Activated T-cell treated with anti-CD3 and anti-CD28 coated beads for 4 hours (primary cell): ENCODE measurements around the gene NCOA6.
"Not testable (repeated sequence)": the region's sequence is repeated elsewhere in the genome, so short reads cannot be mapped to it uniquely, and the experiment has no call there.

Experiments
- DNase-seq: peaks from one replicate; pipeline ENCODE4 v3.0.0-alpha.2; 2020

NCOA6 gene

DNA sequence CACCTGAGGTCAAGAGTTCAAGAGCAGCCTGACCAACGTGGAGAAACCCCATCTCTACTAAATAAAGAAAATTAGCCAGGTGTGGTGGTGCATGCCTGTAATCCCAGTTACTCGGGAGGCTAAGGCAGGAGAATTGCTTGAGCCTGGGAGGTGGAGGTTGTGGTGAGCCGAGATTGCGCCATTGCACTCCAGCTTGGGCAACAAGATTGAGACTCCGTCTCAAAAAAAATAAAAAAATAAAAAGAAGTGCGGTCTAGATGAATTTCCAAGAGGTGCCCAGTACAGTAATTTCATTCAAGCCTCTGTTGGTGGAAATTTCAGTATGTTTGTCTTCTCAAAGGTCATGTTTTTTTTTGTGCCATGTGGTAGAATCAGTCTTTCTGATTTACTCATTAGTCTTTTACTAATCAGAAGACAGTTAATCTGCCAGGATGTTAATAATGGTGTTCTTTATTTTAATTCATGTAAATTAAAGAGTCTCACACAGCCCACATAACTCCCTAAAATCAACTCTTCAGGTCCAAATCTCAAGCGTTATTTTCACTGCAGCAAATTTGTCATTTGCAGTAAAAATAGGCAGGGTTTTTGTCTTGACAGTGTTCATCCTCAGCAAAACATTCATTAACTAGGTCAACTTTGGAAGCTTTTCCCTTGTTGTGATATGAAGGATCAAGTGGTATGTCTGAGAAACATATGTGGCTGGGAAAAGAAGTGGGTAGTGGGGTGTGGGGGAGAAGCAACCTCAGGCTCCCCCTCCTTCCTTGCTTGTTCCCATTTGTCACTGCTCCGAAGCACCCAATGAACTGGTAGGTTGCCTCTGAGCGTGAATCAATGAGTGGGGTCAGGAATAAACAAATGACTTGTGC lies 108.0 kb downstream of the NCOA6 start:
- no peak for DNase-seq

DNA sequence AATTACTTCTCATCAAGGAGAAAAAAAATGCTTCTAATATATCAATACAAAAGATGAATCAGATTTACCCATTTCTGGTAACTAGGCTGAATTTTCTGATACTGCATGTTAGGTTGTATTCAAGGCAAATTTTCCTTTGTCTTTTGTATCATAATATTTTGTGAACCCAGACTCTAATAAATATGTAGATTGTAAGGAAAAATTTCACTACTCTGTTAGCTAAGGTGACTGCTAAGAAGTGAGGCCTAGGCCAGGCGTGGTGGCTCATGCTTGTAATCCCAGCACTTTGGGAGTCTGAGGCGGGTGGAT lies 108.6 kb downstream of the NCOA6 start:
- no peak for DNase-seq

DNA sequence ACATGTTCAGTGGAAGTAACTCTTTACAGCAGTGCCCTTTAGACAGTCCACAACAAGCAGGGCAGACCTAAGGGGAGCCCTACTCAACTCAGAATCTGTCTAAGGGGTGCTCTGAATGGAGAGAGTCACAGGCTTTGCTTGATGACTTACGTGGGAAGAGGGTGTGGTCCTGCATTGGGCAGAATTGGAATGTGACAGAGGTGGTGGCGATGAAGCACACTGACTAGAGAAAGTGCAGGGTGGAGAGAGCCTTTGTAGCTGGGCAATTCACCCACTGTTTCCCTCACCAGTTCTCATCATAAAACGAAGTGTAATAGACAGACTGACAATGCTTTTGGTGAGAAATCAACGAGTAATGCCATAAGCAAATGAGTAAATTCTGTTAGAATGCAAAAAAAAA lies 110.1 kb downstream of the NCOA6 start:
- DNase-seq: no peak

DNA sequence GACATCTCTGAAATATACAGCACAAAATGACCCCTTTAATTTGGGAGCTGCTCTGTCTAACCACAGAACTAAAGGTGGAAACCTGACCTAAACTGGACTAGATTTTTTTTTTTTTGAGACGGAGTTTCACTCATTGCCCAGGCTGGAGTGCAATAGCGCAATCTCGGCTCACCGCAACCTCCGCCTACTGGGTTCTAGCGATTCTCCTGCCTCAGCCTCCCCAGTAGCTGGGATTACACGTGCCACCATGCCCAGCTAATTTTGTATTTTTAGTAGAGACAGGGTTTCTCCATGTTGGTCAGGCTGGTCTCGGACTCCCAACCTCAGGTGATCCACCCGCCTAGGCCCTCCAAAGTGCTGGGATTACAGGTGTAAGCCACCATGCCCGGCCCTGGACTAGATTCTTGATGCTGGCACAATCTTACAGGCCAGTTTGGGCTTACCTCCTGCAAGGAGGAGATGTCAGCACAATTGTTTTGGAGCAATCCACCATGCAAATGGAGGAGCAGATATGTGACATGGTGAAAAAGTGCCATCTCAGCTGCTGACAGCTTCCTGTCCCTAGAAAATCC lies 111.4 kb downstream of the NCOA6 start:
- DNase-seq: not testable (repeated sequence)

DNA sequence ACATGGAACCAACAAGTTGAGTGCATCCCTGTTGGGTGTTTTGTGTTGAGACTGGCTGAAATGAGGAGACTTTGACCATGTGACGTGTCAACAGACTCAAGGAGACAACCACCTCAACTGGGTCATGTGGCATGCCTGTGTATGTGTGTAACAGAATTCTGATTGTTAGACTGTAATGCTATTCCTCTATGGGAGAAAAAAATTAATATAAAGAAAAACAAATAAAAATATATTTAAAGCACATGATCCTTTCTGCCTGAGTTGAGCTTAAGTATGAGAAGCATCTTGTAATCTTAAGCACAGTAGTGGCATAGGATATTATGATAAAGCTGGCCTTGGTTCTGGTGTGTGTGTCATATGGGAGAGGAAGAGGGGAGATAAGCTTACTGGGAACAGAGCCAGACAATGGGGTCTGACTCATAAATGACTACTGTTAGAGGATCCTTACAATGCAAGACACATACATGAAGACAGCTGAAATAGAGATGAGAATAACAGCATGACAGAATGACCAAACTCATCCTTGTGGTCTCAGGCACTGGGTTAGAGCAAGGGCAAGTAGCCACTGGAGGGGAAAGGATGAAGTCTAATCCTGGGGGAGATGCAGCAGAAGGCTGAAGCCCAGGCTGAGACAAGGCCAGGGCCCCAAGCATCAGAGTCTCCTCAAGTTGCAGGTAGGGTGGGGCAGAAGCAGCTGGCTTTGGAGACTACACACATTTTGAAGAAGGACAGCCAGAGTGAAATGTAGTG lies 112.1 kb downstream of the NCOA6 start:
- DNase-seq: no peak

DNA sequence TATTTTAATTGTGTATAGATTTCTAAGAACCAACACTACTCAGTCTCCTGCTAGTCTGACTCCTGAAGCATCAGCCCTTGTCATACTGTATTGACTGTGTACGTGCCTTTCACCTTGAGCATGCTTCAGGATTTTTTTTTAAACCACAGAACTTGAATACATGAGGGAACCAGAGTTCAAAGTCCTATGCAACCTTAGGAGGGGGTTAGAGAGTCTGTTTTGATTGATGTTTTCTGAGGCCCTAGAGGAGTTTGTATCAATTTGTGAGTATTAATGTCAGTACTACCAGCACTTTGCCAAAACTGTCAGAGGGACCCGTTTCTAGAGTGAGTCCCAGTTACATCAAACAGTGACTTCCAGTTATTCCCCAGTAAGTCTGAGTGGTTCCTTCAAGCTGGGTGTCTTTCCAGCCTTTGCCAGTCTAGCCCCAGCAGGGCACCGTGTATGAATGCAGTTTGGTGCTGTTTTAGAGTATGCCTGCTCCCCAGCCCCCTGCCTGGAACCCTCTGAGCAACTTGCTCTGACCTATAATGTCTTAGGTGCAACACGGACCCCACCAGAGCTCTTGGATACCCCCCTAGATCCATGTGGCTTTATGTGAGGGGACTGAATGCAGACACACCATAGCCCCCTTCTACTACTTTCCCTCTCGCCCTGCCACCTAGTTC lies 112.8 kb downstream of the NCOA6 start:
- no peak for DNase-seq

DNA sequence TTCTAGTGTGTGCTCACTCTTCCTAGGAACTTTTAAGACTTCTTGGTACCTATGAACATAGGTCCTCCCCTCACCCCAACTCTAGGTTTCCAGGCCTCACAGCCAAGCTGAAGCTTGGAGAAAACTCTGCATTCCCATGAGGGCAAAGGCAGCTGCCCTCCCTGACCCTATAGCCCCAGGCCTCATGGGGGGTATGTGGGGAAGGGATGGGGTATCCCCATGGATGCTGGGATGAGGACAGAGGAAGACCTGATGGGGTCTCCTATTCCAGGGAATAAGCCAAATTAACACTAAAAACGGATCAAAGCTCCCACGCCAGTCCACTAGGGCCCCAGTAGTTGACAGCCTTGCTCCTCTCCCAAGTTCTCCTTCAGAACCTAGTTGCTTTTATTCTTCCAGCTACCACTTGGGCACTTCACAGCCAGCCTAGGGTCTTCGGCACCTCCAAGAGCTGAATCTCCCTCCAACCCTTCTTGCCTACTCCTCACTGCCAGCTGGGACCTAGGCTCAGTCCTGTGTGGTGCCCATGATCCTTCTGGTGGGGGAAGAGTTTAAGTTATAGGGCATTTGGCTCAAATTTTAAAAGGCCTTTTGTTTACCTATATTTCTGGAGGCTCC lies 113.5 kb downstream of the NCOA6 start:
- no peak for DNase-seq

DNA sequence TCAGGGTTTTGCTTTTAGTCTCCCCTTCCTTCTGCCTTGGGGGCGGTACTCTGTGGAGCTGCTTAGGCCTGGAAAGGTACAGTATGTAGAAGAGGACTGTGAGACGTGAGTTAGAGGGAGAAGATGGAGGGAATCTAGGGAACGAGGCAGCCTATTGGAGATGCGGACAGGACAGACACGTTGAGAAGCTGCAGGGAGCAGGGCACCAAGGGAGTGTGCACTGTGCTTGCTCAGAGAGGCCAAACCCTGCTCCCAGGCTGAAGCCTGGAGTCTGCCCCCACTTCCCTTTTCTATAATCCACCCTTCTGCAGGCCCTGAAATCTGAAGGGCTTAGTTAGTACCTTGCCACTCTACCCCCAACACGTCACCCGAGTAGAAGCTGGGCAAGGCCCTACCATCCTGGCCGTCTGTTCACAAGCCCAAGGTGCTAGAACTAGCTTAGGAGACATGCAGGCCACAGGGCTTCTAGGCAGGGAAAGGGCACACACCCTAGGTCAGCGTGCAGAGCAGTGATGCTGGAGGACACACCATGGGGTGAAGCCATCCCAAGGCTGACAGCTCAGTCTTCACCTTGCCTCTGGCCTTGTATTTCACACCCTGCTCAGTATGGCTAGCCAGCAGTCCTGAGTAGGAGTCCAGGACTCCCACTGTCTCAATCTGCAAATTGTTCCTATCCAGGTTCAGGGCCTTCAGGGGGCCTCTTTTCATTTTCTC lies 114.4 kb downstream of the NCOA6 start:
- no peak for DNase-seq

DNA sequence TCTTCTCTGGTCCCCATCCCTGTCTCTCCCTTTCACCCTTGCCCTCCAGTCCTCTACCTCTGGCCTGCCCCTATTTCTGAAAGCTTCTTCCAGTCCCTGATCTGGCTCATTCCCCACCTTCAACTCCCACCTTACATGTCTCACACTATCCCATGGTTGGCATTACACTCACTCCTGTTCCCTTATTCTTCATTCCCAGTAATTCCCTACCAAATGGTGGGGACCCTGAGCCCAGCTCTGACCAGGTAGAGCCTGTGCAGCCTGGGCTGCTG lies 114.9 kb downstream of the NCOA6 start:
- no peak for DNase-seq

DNA sequence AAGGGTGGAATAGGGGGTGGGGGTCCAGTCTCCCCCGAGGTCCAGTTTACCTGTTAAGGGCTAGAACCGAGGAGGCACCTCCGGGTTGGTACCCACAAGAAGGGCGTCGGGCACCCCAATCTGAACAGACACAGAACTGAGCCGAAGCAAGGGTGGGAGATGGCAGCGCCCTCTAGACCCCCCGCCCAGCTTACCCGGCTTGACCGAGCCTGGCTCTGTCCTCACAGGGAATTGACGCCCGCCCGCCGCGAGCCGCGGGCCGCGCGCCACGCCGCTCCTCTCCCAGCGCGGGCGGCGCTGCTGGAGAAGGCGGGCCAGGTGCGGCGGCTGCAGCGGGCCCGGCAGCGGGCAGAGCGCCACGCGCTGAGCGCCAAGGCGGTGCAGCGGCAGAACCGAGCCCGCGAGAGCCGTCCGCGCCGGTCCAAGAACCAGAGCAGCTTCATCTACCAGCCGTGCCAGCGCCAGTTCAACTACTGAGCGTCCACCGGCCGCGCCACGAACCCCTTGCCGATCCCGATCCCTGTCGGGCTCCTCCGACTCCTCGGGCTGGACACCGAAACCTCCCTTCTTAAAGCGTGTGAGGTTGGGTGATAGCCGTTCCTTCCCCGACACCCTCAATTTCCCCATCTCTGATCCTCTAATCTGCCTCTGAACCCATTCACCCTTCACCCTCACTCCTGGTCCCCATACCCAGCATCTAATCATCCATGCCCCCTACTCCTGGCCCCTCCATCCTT lies 115.5 kb downstream of the NCOA6 start:
- peak; percentile 59 for DNase-seq

DNA sequence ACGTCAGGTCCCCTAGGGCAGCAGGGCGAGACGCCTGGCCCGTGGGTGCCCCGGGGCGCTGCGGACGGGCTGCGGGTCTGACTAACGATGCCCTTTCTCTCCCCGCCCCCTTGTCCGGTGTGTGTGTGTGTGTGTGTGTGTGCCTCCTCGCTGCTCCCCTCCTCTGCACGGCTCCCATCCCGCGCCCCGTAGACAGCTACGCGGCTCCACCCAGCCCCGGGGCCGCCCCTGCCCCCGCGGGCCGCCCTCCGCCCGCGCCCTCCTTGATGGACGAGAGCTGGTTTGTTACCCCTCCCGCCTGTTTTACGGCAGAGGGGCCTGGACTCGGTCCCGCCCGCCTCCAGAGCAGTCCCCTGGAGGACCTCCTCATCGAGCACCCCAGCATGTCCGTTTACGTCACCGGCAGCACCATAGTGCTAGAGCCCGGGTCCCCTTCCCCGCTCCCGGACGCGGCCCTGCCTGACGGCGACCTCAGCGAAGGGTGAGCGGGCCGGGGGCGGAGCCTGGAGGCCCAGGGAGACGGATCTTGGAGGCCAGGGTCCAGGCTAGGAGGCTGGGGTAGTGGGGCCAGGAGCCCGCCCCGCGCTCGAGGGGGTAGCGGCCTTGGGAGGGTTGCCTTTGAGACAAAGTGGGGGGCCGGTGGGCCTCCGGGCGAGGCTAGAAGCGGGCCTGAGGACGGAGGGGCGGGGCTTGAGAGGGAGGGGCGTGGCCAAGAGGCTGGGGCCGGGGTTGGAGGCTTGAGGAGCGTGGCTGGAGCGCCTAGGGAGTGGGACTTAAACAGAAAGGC lies 116.2 kb downstream of the NCOA6 start:
- peak; percentile 65 for DNase-seq

DNA sequence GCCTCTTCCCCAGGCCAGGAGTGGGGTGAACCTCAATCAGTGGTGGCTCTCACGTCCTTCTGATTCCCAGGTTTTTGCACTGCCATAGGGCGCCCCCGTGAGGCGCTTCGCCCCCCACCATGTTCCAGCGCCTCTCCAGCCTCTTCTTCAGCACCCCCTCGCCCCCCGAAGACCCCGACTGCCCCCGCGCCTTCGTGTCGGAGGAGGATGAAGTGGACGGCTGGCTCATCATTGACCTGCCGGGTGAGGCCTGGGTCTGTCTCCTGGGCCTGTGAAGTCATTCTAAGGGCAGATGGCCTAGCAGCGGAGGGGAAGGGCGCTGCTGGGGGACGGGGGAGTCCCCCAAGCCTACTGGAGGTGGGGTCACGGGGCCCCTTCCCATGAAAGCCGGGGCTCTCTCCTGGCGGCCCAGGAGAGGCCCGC lies 116.8 kb downstream of the NCOA6 start:
- DNase-seq: peak; percentile 36

DNA sequence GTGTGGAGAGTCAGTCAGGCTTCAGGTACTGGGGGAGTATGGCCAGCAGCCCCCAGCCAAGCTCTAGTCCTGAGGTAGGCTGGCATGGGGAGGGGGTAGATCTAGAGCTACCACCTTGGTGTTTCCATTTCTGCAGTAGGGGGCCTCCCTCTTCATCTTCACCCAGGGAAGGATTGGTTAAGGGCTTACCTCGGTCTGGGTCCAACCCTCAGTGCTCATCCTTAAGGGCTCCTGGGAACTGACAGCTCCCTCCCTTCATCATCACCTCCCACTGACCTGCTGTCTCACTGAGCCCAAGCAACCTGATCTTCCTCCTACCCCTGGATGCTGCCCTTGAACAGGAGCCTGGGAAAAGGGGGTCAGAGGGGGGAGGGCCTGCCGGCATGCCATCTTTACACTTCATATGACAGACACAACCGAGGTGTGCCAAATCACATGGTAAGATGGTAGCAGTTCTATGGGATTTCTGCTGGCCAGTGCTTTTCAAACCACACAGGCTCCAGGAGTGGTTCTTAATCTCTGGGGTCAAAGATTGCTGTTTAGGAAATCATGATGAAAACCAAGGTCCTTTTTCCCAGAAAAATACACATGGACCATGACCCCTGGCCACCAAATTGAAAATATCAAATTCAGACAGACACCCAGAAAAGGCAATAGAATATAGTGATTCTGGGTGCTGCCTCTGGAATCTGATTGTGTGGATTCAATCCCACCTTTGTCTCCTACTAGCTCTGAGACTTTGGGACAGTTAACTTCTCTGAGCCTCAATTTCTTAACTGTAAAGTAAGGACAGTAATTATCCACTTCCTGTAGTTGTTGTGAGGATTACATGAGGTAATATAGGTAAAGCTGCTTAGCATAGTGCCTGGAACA lies 118.3 kb downstream of the NCOA6 start:
- DNase-seq: no peak

DNA sequence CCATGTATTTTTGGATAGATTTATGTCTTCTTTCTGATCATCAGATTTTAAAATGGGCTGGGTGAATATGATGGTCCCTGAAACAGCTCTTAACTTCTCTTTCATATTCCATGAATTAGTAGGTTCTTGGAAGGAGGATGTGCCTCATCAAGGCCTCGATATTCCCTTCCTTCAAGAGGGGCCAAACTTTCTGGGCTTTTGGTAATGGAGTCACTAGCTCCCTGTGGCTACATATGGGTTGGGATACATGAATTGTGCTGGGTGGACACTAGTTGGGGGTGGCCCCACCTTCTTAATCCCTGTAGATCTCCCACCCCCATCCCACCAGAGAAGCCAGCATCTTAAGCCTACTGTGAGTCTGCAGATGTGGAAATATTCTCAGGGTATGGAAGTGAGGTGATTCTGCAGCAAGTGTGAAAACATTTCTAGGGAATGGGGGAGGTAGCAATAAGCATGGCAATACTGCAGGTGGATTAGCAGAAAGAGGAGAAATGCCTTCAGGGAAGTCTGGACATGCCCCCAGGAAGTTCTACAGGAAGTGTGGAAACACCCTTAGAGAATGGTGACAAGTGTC lies 119.1 kb downstream of the NCOA6 start:
- DNase-seq: no peak

DNA sequence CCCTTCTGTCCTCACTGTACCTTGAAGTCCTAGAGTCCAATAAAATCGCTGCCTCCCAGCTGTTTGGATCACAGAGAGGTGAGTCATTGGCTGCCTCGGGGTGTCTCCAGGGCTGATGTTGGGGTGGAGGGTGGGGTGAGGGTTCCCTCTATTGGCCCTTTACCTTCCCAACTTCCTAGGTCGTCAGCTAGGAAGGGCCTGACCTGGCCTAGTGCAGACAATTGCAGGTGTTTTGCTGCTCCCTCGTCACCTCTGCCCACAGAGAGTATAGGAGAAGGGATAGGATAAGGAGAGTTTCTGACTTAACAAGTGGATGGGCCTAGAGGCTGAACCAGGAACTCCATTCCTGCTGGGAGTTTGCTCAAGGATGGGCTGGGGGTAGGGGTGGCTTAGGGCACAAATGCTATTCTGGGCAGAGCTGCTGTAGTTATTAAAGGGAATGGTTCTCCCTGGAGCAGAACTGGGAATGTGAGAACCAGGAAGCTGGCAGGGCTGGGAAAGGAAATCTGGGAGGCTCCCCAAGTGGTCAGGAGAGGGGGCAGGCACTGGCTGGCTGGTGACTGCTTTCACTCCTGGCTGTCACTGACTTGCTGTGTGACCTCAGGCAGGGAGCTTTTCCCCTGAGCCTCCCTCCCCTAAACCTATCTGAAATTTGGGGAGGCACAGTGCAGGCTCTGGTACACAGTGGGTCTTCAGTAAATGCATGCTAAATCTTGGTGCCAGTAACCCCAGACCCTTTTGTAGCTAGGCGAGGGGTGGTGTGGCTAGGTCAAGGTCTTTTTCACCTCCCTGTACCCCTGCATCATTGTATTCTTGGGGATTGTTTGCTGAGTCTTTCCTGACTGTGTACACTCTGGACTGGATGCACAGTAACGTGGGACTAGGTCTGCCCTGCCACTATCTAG lies 119.8 kb downstream of the NCOA6 start:
- no peak for DNase-seq

DNA sequence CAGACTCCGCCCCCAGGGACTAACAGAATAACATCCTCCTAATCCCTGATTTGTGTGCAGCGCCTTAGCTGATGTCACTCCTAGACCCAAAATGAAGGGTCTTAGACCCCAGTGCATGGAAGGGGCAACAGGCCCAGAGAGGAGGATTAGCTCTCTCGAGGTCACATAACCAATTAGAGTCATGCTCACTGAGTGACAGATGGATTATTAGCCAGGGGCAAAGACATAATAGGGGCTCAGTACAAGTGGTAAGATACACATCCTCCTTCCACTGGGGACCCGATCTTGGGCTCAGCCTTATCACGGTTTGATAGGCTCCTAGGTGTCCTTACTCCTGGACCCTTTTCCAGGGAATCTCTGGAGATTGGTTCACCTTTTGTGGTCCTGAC lies 120.4 kb downstream of the NCOA6 start:
- no peak for DNase-seq

DNA sequence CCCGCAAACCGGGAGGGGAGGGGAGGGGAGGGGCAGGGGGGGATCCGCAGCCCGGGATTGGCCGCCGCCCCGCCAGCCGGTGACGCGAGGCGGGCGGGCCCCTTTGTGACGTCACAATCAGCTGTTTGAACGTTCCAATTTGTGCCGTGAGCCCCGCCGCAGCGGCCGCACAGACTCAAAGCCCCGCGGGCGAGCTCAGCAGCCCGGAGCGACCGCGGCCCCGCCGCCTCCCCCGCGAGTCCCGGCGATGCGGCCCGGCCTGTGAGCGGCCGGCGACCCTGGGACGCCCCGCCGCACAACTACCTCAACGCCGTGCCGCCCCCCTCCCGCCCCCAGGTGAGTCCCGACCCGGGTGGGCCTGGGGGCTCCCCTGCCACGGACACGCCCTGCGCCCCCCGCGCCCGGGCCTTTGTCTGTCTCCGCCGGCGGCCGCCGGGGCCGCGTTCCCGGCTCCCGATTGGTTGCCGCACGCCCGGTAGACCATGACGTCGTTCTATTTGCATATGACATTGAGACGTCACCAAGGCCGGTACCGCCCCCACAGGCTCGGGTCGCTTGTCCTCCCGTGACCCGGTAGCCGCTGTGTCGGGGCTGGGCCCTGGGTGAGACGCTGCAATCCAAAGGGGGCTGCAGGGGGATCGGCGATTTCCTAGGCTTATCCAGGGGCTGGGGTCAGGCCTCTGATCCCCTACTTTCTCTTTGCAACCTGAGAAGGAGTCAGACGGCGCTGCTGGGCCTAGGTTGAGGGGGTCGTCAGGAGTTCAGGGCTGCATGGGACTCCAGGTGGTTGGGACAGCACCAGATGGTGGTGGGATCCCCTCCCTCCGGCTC lies 121.1 kb downstream of the NCOA6 start, which contains the start of gene TP53INP2:
TP53INP2 (plus strand) TSS at position 168 of the 831 bp plus-strand sequence. CDS start 4,396 bp downstream, outside the sequence.
- peak; percentile 77 for DNase-seq
